Upper lobe of left lung (tissue), 6 donors: ENCODE measurements around the gene TMEM141. TPM values are rescaled to one million over a fixed set of nuclear protein-coding genes. Genes with fewer than 3 reads are reported as not detected.

ENCODE experiments used
- ATAC-seq, 2 donors: fragments of 200-7000 bp; cut with Tn5 transposase; one replicate each; pipeline ENCODE4 v1.9.1; 2022; ENCODE audit warnings: mild to moderate bottlenecking in 2 of 2, moderate library complexity in 2 of 2; ENCODE audit not compliant: low FRiP score in 2 of 2
- DNase-seq, 2 donors: peaks; one replicate each; pipeline ENCODE4 v3.0.0-alpha.2; 2019 to 2020
- H3K27ac ChIP-seq, 4 donors: fragments of 200-600 bp; sonication (generic); one replicate each; pipeline ENCODE4 v1.5.1; 2016 to 2019
- H3K27me3 ChIP-seq, 4 donors: fragments of 200-600 bp; sonication (generic); one replicate each; pipeline ENCODE4 v1.5.1; 2017 to 2019
- H3K36me3 ChIP-seq, 4 donors: fragments of 200-600 bp; sonication (generic); one replicate each; pipeline ENCODE4 v1.5.1; 2016 to 2019
- H3K4me1 ChIP-seq, 4 donors: fragments of 200-600 bp; sonication (generic); one replicate each; pipeline ENCODE4 v1.5.1; 2018 to 2019
- H3K4me3 ChIP-seq, 4 donors: fragments of 200-600 bp; sonication (generic); one replicate each; pipeline ENCODE4 v1.5.1; 2017 to 2019; ENCODE audit warnings: mild to moderate bottlenecking in 2 of 4, moderate library complexity in 1 of 4
- H3K9me3 ChIP-seq, 4 donors: fragments of 200-600 bp; sonication (generic); one replicate each; pipeline ENCODE4 v1.5.1; 2018 to 2019
- CTCF ChIP-seq, 6 experiments: fragments of 450-650 bp in 4 of 6; fragments of 200-600 bp in 2 of 6; sonication (generic) in 2 of 6; IDR thresholded peaks; one replicate each; pipeline ENCODE4 v1.5.1; 2016 to 2019; ENCODE audit warnings: antibody characterized with exemption in 6 of 6
- EP300 ChIP-seq, 4 donors: sonication (generic); formaldehyde crosslinking; IDR thresholded peaks; one replicate each; pipeline ENCODE4 v1.5.1; 2017; ENCODE audit warnings: antibody characterized with exemption in 4 of 4, control low read depth in 2 of 4
- POLR2A ChIP-seq, 4 donors: fragments of 450-650 bp; IDR thresholded peaks; one replicate each; pipeline ENCODE4 v1.5.1; 2016 to 2017; ENCODE audit warnings: antibody characterized with exemption in 4 of 4, mild to moderate bottlenecking in 2 of 4
- POLR2AphosphoS5 ChIP-seq, 2 donors: sonication (generic); formaldehyde crosslinking; IDR thresholded peaks; one replicate each; pipeline ENCODE4 v1.5.1; 2017; ENCODE audit warnings: antibody characterized with exemption in 2 of 2
- WGBS, 2 donors: methylation state at CpG; one replicate each; pipeline ENCODE4 v1.1.5; 2017 to 2018; 5-methylcytosine and 5-hydroxymethylcytosine counted together
- total RNA-seq, 6 donors: library from RNA; depleted of rRNA in 4 of 6; stranded (reverse); fragments of >200 nt in 4 of 6; gene quantifications; one replicate each; pipeline versions ENCODE4 v1.1.0 to v1.2.1, GENCODE V29; 2016 to 2021
- donor health status: DM: no; HTN: no; CAD: no; lungs with moderate emphysema.
- donor health status: DM: no; HTN: yes; CAD: no; lungs with severe emphysema.

Gene TMEM141
- 100 to 1,000 TPM in 2 of 6 donors, 10 to 100 TPM in 4; 55.5 to 134 (median 80.5) TPM for total RNA-seq

DNA sequence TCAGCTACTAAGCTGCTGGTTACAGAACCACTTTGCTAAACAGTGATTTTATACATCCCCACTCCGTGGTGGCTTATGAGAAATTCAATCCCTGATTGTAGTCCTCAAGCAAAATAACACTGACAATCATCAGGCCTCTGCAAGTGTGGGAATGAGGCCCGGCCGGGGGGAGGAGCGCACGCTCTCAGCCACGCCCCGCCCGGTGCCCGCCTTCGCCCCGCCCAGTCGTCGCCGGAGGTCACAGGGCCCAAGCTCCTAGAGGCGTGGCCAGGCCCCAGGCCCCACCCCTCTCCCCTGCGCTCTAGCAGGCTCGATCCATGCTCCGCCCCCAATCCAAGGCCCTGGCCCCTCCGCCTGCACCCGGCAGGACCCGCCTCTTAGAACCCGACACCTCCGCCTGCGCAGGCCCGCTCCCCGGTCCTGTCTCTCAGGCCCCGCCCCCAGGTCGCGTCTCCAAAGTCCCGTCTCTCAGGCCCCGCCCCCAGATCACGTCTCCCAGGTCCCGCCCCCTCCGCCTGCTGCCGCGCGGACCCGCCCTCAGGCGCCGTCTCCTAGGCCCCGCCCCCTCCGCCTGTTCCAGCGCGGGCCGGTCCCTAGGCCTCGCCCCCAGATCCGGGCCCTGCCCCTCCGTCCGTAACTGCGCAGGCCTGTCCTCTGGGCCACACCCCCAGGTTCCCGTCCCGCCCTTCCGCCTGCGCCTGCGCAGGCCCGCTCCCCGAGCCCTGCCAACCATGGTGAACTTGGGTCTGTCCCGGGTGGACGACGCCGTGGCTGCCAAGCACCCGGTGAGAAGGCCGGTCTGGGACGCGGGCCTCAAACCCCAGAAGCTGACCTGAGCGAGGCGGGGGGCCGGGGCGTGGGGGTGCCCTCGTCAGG is at the start of gene TMEM141:
Gene TMEM141 (plus strand): TSS at position 705 of the 876 bp plus-strand sequence. CDS start 27 bp downstream, at position 732.
- Histone ChIP-seq H3K36me3 (peaks cover 0 to 14% (median 6%) of the 10 kb centered on the region in 4 donors), H3K9me3 (no peaks in the 10 kb centered on the region), H3K27me3 (no peaks in the 10 kb centered on the region), H3K27ac (peak within 1 kb of the TSS; percentile 95 to 99 (median 96)), H3K4me1 (peaks cover 18 to 29% (median 23%) of the 10 kb centered on the region in 4 donors), H3K4me3 (peak within 1 kb of the TSS; percentile 42 to 79 (median 73))
- 0 to 2% methylated on average over 4 to 41 of the region's 70 CpGs for WGBS, 2 donors
- peak in 2 of 4 donors; percentile 78 to 90 for TF ChIP-seq POLR2A (IDR thresholded peaks at IDR 0.05)
- peak; percentile 74 to 86 for TF ChIP-seq POLR2AphosphoS5 (IDR thresholded peaks at IDR 0.05)
- TF ChIP-seq EP300 (IDR thresholded peaks at IDR 0.05): no peak
- ATAC-seq (peak; percentile 97 to 99), DNase-seq (peak; percentile 100)

GRCh38 chr9:136741883-136742571 is 49.1 kb upstream of the TMEM141 start:
- H3K27me3 ChIP-seq: peaks cover 0 to 27% (median 12%) of the 10 kb centered on the region in 4 donors
- peak overlapping the region in 1 of 4 donors; percentile 12 for H3K4me3 ChIP-seq
- ATAC-seq (no peak), DNase-seq (peak; percentile 36 to 85)
- no peaks in the 10 kb centered on the region for H3K9me3 ChIP-seq
- H3K36me3 ChIP-seq: no peaks in the 10 kb centered on the region
- 27% methylated on average over 15 to 32 of the region's 32 CpGs for WGBS, 2 donors
- TF ChIP-seq POLR2AphosphoS5 (IDR thresholded peaks at IDR 0.05): no peak
- TF ChIP-seq CTCF (IDR thresholded peaks at IDR 0.05): no peak
- no peak for TF ChIP-seq EP300 (IDR thresholded peaks at IDR 0.05)
- TF ChIP-seq POLR2A (IDR thresholded peaks at IDR 0.05): no peak
- no peak overlapping the region for H3K27ac ChIP-seq
- H3K4me1 ChIP-seq: peaks cover 4 to 33% (median 20%) of the 10 kb centered on the region in 4 donors

GRCh38 chr9:136742591-136743391 is 48.4 kb upstream of the TMEM141 start, which contains the start of gene LCN10:
TSS of gene LCN10 (minus strand) at chr9:136742940. CDS start at chr9:136742903, 37 bp downstream.
- Histone ChIP-seq H3K4me1 (peaks cover 4 to 33% (median 20%) of the 10 kb centered on the region in 4 donors), H3K9me3 (no peaks in the 10 kb centered on the region), H3K27me3 (peaks cover 0 to 27% (median 12%) of the 10 kb centered on the region in 4 donors), H3K36me3 (no peaks in the 10 kb centered on the region), H3K27ac (no peak within 1 kb of the TSS), H3K4me3 (peak within 1 kb of the TSS in 1 of 4 donors; percentile 12)
- DNase-seq (peak in 1 of 2 donors; percentile 83), ATAC-seq (no peak)
- 51 to 63% methylated on average over 4 to 13 of the region's 25 CpGs for WGBS, 2 donors
- peak in 1 of 6 experiments; percentile 28 for TF ChIP-seq CTCF (IDR thresholded peaks at IDR 0.05)
- TF ChIP-seq EP300 (IDR thresholded peaks at IDR 0.05): no peak

- no peaks in the 10 kb centered on the region for H3K36me3 ChIP-seq
- H3K27me3 ChIP-seq: peaks cover 0 to 27% (median 12%) of the 10 kb centered on the region in 4 donors
- no peaks in the 10 kb centered on the region for H3K9me3 ChIP-seq
- no peak for ATAC-seq
- H3K27ac ChIP-seq: no peak overlapping the region
- TF ChIP-seq POLR2A (IDR thresholded peaks at IDR 0.05): no peak
- TF ChIP-seq CTCF (IDR thresholded peaks at IDR 0.05): no peak
- no peak for TF ChIP-seq POLR2AphosphoS5 (IDR thresholded peaks at IDR 0.05)
- TF ChIP-seq EP300 (IDR thresholded peaks at IDR 0.05): no peak
- WGBS, 2 donors: 93 to 94% methylated on average over 13 to 16 of the region's 16 CpGs
- H3K4me1 ChIP-seq: peaks cover 4 to 33% (median 22%) of the 10 kb centered on the region in 4 donors
- peak in 1 of 2 donors; percentile 55 for DNase-seq
- no peak overlapping the region for H3K4me3 ChIP-seq
These were observed 47.4 kb upstream of the TMEM141 start for GRCh38 chr9:136743639-136744211.
